Muscle of leg (tissue), 11 donors: ENCODE measurements around the gene AMPH. TPM values are rescaled to one million over a fixed set of nuclear protein-coding genes. Genes with fewer than 3 reads are reported as not detected.

Experiments used
- DNase-seq: peaks from one replicate; pipeline ENCODE4 v3.0.0; 2013
- H3K27ac ChIP-seq: one replicate; pipeline ENCODE4 v1.5.1; 2013; ENCODE audit warnings: mild to moderate bottlenecking, low read length, control low read depth
- H3K27me3 ChIP-seq: one replicate; pipeline ENCODE4 v1.6.1; 2013; ENCODE audit warnings: low read length; ENCODE audit not compliant: control insufficient read depth, insufficient read depth
- H3K36me3 ChIP-seq: one replicate; pipeline ENCODE4 v1.6.1; 2013; ENCODE audit warnings: low read length; ENCODE audit not compliant: control insufficient read depth, insufficient read depth
- H3K4me1 ChIP-seq: one replicate; pipeline ENCODE4 v1.6.1; 2013; ENCODE audit warnings: low read length; ENCODE audit not compliant: control insufficient read depth, insufficient read depth
- H3K4me3 ChIP-seq: one replicate; pipeline ENCODE4 v1.5.1; 2013; ENCODE audit warnings: low read length, control low read depth
- H3K9me3 ChIP-seq: replicated peaks from 2 replicates; pipeline ENCODE4 v1.6.1; 2013; ENCODE audit warnings: low read depth, low read length; ENCODE audit not compliant: control insufficient read depth
- WGBS: methylation state at CpG from one replicate; pipeline ENCODE4 v1.1.5; 2013; ENCODE audit warnings: missing lambda C conversion rate; ENCODE audit not compliant: insufficient coverage; 5-methylcytosine and 5-hydroxymethylcytosine counted together
- polyA plus RNA-seq, 8 donors: library from polyadenylated mRNA; unstranded; fragments of 120-200 nt; gene quantifications; one replicate each; pipeline versions ENCODE4 v1.2.1 to v1.2.3, GENCODE V29; 2013; ENCODE audit warnings: inconsistent platforms in 1 of 8, low replicate concordance in 1 of 8; ENCODE audit not compliant: insufficient read length in 8 of 8, insufficient read depth in 1 of 8
- total RNA-seq: library from RNA; stranded (reverse); fragments of 120-200 nt; gene quantifications from one replicate; pipeline ENCODE4 v1.2.4, GENCODE V29; 2013

Gene AMPH
- total and polyA plus RNA-seq, 9 donors, result 4.6 to 14.1 (median 7.9) TPM

DNA sequence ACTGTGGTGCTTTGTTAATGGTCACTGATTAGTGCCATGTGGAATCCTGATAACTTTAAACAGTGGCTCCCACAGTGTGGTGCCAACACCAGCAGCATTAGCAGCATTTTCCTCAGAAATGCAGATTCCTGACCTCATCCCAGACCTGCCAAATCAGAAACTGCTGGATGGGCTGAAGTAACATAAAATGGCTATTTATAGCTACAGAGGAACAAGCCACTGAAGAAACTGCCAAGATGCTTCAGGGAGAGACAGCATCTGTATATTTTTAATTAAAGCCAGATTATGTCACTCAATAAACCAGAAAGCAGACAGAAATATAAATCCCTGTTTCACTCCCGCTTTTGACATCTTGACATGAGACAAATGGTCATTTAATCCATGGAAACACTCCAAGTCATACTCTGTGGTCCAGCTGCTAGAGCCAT, 178.5 kb downstream of the AMPH start:
- H3K27me3 ChIP-seq, result no peaks in the 10 kb centered on the region
- H3K4me1 ChIP-seq, result peaks cover 8% of the 10 kb centered on the region
- peak overlapping the region; percentile 14 for H3K27ac ChIP-seq
- peak; percentile 91 for DNase-seq
- no peaks in the 10 kb centered on the region for H3K36me3 ChIP-seq
- no peaks in the 10 kb centered on the region for H3K9me3 ChIP-seq
- H3K4me3 ChIP-seq, result no peak overlapping the region
- WGBS, result 8% methylated on average over 1 of the region's 1 CpG

DNA sequence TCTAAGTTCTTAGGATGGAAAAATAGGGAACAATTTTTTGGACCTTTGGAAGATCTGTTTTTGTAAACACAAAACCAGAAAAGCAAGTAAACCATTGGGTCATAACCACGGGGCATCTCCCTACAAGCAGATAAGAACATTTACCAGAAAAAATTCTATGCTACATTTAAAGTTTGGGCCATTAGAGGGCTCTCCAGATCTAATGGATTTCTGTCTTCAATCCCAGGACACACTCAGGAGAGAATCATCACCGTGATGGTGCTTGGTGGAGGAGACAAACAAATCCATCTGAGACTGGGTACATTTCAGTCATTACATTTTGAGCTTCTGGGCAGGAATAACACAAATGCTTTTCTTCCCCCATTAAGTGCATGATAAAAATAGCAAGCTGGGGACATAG, 179.3 kb downstream of the AMPH start:
- Histone ChIP-seq H3K36me3 (no peaks in the 10 kb centered on the region), H3K27me3 (no peaks in the 10 kb centered on the region), H3K4me1 (peaks cover 8% of the 10 kb centered on the region), H3K27ac (no peak overlapping the region), H3K9me3 (no peaks in the 10 kb centered on the region), H3K4me3 (no peak overlapping the region)
- no CpG with 5 or more reads among the region's 2 CpGs for WGBS
- DNase-seq, result peak; percentile 70

DNA sequence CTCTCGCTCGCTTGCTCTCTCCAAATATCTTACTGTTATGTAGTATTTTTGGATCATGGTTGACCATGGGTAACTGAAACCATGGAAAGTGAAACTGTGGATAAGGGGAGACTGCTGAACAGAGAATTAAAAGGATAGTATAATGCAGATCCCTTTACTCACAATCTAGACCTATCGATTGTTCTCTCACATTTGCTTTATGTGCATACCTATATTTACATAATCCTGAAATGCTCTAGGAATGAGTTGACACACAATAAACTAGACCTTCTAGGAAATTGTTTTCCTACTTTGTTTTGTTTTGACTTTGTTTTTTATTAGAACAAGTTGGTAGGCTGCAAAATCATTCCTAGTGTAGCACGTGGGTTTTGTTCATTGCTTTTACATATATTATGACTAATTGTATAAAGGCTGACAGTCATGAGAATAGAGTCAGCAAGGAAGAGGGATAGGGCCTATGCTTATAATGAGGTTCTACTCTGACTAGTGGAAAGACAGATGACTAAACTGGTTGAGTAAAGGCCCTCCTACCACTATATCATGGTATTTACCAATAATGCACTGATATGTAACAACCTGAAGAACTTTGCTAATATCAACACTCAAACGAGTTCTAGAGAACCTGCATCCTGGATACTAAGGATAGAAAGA, 182.5 kb downstream of the AMPH start:
- Histone ChIP-seq H3K27ac (no peak overlapping the region), H3K4me1 (peaks cover 8% of the 10 kb centered on the region), H3K27me3 (no peaks in the 10 kb centered on the region), H3K9me3 (no peaks in the 10 kb centered on the region), H3K4me3 (no peak overlapping the region), H3K36me3 (no peaks in the 10 kb centered on the region)
- DNase-seq, result no peak
- no CpG with 5 or more reads among the region's 5 CpGs for WGBS

DNA sequence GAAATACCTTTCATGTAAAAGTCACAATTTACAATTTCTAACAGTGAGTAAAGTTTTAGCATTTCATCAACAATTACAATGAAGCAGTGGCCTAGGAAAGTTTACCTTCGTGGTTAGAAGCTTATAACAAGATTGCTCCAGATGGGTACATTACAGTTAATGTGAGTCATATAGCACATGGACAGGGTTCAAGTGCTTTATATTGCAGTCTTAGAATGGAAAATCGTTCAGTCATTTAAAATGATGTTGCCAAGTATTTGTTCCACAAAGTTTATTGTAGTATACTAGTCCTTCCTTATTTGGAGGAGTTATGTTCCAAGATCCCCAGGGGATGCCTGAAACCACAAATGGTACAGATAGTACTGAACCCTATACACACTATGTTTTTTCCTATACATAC, 183.1 kb downstream of the AMPH start:
- peak; percentile 65 for DNase-seq
- Histone ChIP-seq H3K27me3 (no peaks in the 10 kb centered on the region), H3K36me3 (no peaks in the 10 kb centered on the region), H3K9me3 (no peaks in the 10 kb centered on the region), H3K4me3 (no peak overlapping the region), H3K4me1 (peaks cover 5% of the 10 kb centered on the region), H3K27ac (no peak overlapping the region)
- WGBS, result no CpG with 5 or more reads among the region's 2 CpGs

DNA sequence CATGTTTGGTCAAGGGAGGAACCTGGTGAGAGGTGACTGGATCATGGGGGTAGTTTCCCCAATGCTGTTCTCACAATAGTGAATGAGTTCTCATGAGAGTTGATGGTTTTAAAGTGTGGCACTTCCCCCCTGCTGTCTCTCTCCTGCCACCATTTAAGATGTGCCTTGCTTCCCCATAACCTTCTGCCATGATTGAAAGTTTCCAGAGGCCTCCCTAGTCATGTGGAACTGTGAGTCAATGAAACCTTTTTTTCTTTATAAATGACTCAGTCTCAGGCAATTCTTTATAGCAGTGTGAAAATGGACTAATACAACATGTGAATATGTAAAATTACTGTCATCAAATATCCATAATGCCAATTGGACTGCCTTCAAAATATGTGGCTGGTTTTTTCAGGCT, 192.2 kb downstream of the AMPH start:
- H3K4me3 ChIP-seq, result no peak overlapping the region
- H3K36me3 ChIP-seq, result no peaks in the 10 kb centered on the region
- H3K4me1 ChIP-seq, result no peaks in the 10 kb centered on the region
- H3K27ac ChIP-seq, result no peak overlapping the region
- no peaks in the 10 kb centered on the region for H3K9me3 ChIP-seq
- no peak for DNase-seq
- no peaks in the 10 kb centered on the region for H3K27me3 ChIP-seq

DNA sequence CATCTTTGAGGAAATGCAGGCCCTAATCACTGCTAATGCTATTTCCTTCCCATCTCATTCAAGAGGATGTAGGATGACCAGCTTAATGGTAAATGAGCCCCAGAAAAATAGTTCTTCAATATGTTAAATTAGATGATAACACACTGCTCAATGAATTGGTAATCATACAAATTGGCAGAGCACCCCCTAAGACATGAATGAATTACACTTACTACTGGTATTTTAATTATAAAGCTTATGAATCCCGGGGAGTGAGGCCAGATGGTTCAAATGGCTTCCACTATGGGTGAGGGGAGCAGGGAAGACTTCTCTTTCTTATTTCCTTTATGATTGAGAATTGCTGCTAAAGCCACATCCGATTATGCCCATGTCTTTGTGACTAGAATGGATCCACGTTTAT, 198.5 kb downstream of the AMPH start:
- H3K27me3 ChIP-seq, result no peaks in the 10 kb centered on the region
- no peak for DNase-seq
- H3K9me3 ChIP-seq, result no peaks in the 10 kb centered on the region
- 100% methylated on average over 2 of the region's 3 CpGs for WGBS
- H3K27ac ChIP-seq, result no peak overlapping the region
- no peaks in the 10 kb centered on the region for H3K36me3 ChIP-seq
- H3K4me3 ChIP-seq, result no peak overlapping the region
- no peaks in the 10 kb centered on the region for H3K4me1 ChIP-seq

DNA sequence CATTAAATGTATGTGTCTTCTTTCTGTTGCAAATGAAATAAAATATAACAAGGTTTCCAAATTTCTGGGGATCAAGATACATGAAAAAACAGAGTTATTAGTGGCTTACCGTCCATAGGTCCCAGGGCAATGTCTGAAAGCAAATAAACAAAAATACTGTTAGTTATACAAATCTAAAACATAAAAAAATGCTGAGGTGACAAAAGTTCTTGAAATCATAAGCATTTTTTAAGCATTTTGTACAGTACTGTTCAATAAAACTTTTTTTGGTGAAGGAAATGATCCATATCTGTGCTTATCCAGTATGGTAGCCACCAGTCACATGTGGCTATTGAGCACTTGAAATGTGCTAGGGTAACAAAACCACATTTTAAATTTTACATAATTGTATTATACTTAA, 199.1 kb downstream of the AMPH start:
- Histone ChIP-seq H3K36me3 (no peaks in the 10 kb centered on the region), H3K27ac (no peak overlapping the region), H3K4me1 (no peaks in the 10 kb centered on the region), H3K9me3 (no peaks in the 10 kb centered on the region), H3K27me3 (no peaks in the 10 kb centered on the region), H3K4me3 (no peak overlapping the region)
- DNase-seq, result no peak
- WGBS, result no CpG with 5 or more reads among the region's 1 CpG

DNA sequence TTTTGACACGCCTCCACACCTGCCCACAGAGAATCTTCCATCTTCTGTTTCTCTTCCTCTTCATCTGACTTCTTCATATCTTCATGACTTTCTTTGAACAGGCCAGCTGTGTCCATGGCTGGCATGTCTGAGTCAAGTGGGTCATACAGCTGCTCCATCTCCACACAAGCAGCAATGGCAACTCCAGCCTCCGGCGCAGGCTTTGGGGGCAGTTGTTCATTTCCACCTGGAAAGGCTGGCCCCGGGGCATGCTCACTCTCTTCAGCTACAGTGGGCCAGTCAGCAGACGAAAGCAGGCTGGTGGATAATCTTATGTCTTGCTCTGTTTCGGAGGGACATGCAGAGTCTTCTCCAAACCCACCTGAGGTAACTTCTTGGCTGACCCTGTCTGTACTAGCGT, 202.1 kb downstream of the AMPH start:
- H3K4me3 ChIP-seq, result no peak overlapping the region
- no peak for DNase-seq
- 98% methylated on average over 7 of the region's 7 CpGs for WGBS
- no peaks in the 10 kb centered on the region for H3K27me3 ChIP-seq
- no peaks in the 10 kb centered on the region for H3K4me1 ChIP-seq
- H3K27ac ChIP-seq, result no peak overlapping the region
- no peaks in the 10 kb centered on the region for H3K36me3 ChIP-seq
- no peaks in the 10 kb centered on the region for H3K9me3 ChIP-seq

DNA sequence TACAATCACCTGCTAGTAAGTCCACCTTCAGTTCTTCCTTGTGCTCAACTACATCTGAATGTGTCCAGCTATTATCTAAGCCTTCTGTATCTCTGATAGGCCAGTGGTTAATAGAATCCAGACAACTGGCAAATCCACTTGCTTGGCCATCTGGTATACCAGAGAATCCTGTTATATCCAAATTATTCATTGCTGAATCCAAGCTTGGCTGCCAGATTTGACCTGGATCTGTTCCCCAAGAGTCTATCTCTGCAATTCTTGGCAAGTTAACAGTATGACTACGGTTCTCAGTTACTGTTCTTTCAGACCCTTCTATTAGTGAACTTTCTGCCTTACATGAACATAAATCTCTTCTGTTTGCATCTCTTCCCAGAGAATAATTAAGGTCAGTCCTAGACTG, 203.1 kb downstream of the AMPH start:
- Histone ChIP-seq H3K4me3 (no peak overlapping the region), H3K27ac (no peak overlapping the region), H3K27me3 (no peaks in the 10 kb centered on the region), H3K36me3 (no peaks in the 10 kb centered on the region), H3K4me1 (no peaks in the 10 kb centered on the region), H3K9me3 (no peaks in the 10 kb centered on the region)
- WGBS, result no CpG with 5 or more reads among the region's 1 CpG
- DNase-seq, result peak; percentile 91

DNA sequence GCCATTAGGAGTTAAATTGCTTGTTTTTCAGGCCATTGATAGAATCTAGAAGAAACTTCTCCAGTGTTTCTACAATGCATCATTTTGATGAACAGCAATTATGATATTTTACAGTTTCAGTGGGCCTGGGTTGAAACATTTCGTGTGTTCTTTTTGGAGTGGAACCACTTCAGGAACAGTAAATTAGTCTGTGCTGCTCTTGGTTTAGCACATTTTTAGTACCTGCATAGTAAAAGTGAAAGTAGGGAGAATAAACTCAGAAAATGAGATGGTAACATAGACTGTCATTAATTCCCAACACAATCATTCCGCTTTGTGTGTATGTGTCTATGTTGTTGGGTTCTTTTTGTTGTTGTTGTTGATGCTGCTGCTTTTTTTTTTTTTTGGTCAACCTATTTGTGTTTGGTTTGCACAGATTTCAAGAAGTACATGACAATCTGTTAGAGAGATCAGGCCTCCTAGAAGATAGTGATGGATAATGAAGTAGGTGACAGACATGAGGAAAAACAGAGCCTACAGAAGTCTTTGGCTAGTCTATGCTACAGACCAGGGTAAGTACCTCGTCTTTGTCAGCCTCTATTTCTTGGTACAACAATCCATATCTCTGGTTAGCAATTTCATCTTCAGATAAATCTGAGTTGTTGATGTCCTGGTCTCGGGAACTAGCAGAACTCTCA, 203.8 kb downstream of the AMPH start:
- 79% methylated on average over 2 of the region's 4 CpGs for WGBS
- DNase-seq, result no peak
- Histone ChIP-seq H3K9me3 (no peaks in the 10 kb centered on the region), H3K4me1 (no peaks in the 10 kb centered on the region), H3K27ac (no peak overlapping the region), H3K36me3 (no peaks in the 10 kb centered on the region), H3K27me3 (no peaks in the 10 kb centered on the region), H3K4me3 (no peak overlapping the region)
